H1 (cell line): ENCODE results near the gene PRKCSH. TPM values are rescaled to one million over a fixed set of nuclear protein-coding genes. Genes with fewer than 3 reads are reported as not detected.
"Not testable (repeated sequence)": the region's sequence is repeated elsewhere in the genome, so short reads cannot be mapped to it uniquely, and the experiment has no call there.

Experiments
- CTCF ChIA-PET: fragments of 300-600 bp; sonication (Branson Sonifier 250); formaldehyde crosslinking; loops from one replicate; lab custom pipeline; 2021; ENCODE audit not compliant: partially characterized antibody; lab: Charles Lee
- POLR2A ChIA-PET: fragments of 300-600 bp; sonication (Branson Sonifier 250); formaldehyde crosslinking; loops from one replicate; lab custom pipeline; 2021; ENCODE audit warnings: inconsistent platforms; ENCODE audit not compliant: partially characterized antibody; lab: Charles Lee
- DNase-seq, 2 experiments: peaks; one replicate each; pipeline versions ENCODE4 v3.0.0 to v3.0.0-alpha.2; 2010 to 2022; ENCODE audit warnings: low spot score in 2 of 2, low read depth in 1 of 2, mixed read lengths in 1 of 2
- FAIRE-seq: peaks from 2 replicates; lab custom pipeline; 2011; peaks lifted over from hg19 to GRCh38; lab: Jason Lieb, UNC
- H2AFZ ChIP-seq: 2 replicates; pipeline ENCODE4 v1.8.1; 2012; ENCODE audit warnings: low read length, inconsistent platforms
- H2AK5ac ChIP-seq: 2 replicates; pipeline ENCODE4 v1.6.1; 2013; ENCODE audit warnings: low read depth, low read length
- H2BK120ac ChIP-seq: replicated peaks from 2 replicates; pipeline ENCODE3; 2013; ENCODE audit warnings: low read depth, low read length, inconsistent platforms
- H2BK12ac ChIP-seq: 2 replicates; pipeline ENCODE4 v1.6.1; 2013; ENCODE audit warnings: low read depth, low read length
- H2BK15ac ChIP-seq: 2 replicates; pipeline ENCODE4 v1.6.1; 2013; ENCODE audit warnings: low read length
- H2BK20ac ChIP-seq: 2 replicates; pipeline ENCODE4 v1.6.1; 2013; ENCODE audit warnings: low read length
- H2BK5ac ChIP-seq: 2 replicates; pipeline ENCODE4 v1.6.1; 2013; ENCODE audit warnings: low read depth, low read length
- H3K14ac ChIP-seq: 2 replicates; pipeline ENCODE4 v1.6.1; 2013; ENCODE audit warnings: inconsistent platforms; ENCODE audit not compliant: insufficient read length
- H3K18ac ChIP-seq: 2 replicates; pipeline ENCODE4 v1.6.1; 2013; ENCODE audit warnings: low read length; ENCODE audit errors: extremely low read depth
- H3K23ac ChIP-seq: 2 replicates; pipeline ENCODE4 v1.6.1; 2013; ENCODE audit warnings: inconsistent platforms; ENCODE audit not compliant: insufficient read length
- H3K23me2 ChIP-seq: 2 replicates; pipeline ENCODE4 v1.6.1; 2013; ENCODE audit warnings: low read depth, low read length
- H3K27ac ChIP-seq: 2 replicates; pipeline ENCODE4 v1.6.1; 2011; ENCODE audit warnings: low read depth, low read length, inconsistent platforms
- H3K27me3 ChIP-seq, 4 experiments: replicated peaks in 1 of 4; 1 replicate in 1 of 4; 2 replicates in 3 of 4; pipeline versions ENCODE4 v1.6.1 to v1.8.1; 2011 to 2013; ENCODE audit warnings: low read length in 3 of 4, mild to moderate bottlenecking in 3 of 4, inconsistent platforms in 2 of 4, mixed read lengths in 2 of 4, moderate library complexity in 1 of 4; ENCODE audit not compliant: control insufficient read depth in 3 of 4, insufficient read depth in 3 of 4; ENCODE audit errors: extremely low read depth in 1 of 4
- H3K36me3 ChIP-seq, 4 experiments: 2 replicates each; pipeline versions ENCODE4 v1.6.1 to v1.8.1; 2011 to 2013; ENCODE audit warnings: mild to moderate bottlenecking in 4 of 4, low read length in 3 of 4, moderate library complexity in 2 of 4, control low read depth in 1 of 4, inconsistent platforms in 1 of 4; ENCODE audit not compliant: insufficient read depth in 4 of 4, control insufficient read depth in 2 of 4
- H3K4ac ChIP-seq: replicated peaks from 2 replicates; pipeline ENCODE3; 2013; ENCODE audit warnings: low read length, low read depth, mixed read lengths, inconsistent platforms; ENCODE audit not compliant: insufficient read length
- H3K4me1 ChIP-seq, 4 experiments: replicated peaks in 1 of 4; 1 replicate in 1 of 4; 2 replicates in 3 of 4; pipeline versions ENCODE4 v1.6.1 to v1.8.1; 2011 to 2013; ENCODE audit warnings: low read length in 3 of 4, inconsistent platforms in 2 of 4, mixed read lengths in 1 of 4; ENCODE audit not compliant: insufficient read depth in 4 of 4, control insufficient read depth in 3 of 4
- H3K4me2 ChIP-seq, 2 experiments: 2 replicates each; pipeline versions ENCODE4 v1.6.1 to v1.8.1; 2011 to 2013; ENCODE audit warnings: low read depth in 2 of 2, low read length in 2 of 2, control low read depth in 1 of 2, inconsistent platforms in 1 of 2, mild to moderate bottlenecking in 1 of 2; ENCODE audit not compliant: insufficient read depth in 1 of 2
- H3K4me3 ChIP-seq, 4 experiments: fragments of 200-600, 300-600 bp in 1 of 4; sonication (generic), shearing (Covaris generic), sonication (Bioruptor Twin) in 1 of 4; 2 replicates each; pipeline versions ENCODE4 v1.5.1 to v1.8.1; 2011 to 2016; ENCODE audit warnings: low read length in 4 of 4, low read depth in 3 of 4, control low read depth in 2 of 4, inconsistent platforms in 2 of 4, mild to moderate bottlenecking in 2 of 4, mixed read lengths in 1 of 4, moderate library complexity in 1 of 4; ENCODE audit not compliant: insufficient read depth in 2 of 4; ENCODE audit errors: extremely low read depth in 1 of 4
- H3K56ac ChIP-seq: replicated peaks from 2 replicates; pipeline ENCODE3; 2013; ENCODE audit warnings: low read depth, mild to moderate bottlenecking, mixed read lengths, low read length, inconsistent platforms; ENCODE audit not compliant: insufficient read length
- H3K79me1 ChIP-seq: 2 replicates; pipeline ENCODE4 v1.6.1; 2013; ENCODE audit warnings: low read depth, low read length, control low read depth
- H3K79me2 ChIP-seq, 2 experiments: 2 replicates each; pipeline versions ENCODE4 v1.6.1 to v1.8.1; 2012 to 2013; ENCODE audit warnings: low read length in 2 of 2, mild to moderate bottlenecking in 2 of 2, inconsistent platforms in 1 of 2; ENCODE audit not compliant: insufficient read depth in 2 of 2, control insufficient read depth in 1 of 2
- H3K9ac ChIP-seq, 4 experiments: replicated peaks in 1 of 4; 1 replicate in 1 of 4; 2 replicates in 3 of 4; pipeline versions ENCODE4 v1.6.1 to v1.8.1; 2011 to 2013; ENCODE audit warnings: low read depth in 3 of 4, low read length in 3 of 4, control low read depth in 2 of 4, mild to moderate bottlenecking in 2 of 4, moderate library complexity in 2 of 4, inconsistent platforms in 1 of 4; ENCODE audit errors: extremely low read depth in 1 of 4
- H3K9me3 ChIP-seq, 2 experiments: 2 replicates each; pipeline versions ENCODE4 v1.6.1 to v1.8.1; 2012 to 2013; ENCODE audit warnings: mild to moderate bottlenecking in 2 of 2, moderate library complexity in 2 of 2, control low read depth in 1 of 2, inconsistent platforms in 1 of 2, low read depth in 1 of 2, low read length in 1 of 2, mixed read lengths in 1 of 2; ENCODE audit not compliant: insufficient read depth in 2 of 2
- H4K20me1 ChIP-seq, 2 experiments: replicated peaks in 1 of 2; 2 replicates each; pipeline versions ENCODE3 to v1.8.1; 2011 to 2013; ENCODE audit warnings: inconsistent platforms in 2 of 2, low read length in 2 of 2, mild to moderate bottlenecking in 1 of 2; ENCODE audit not compliant: insufficient read depth in 2 of 2, control insufficient read depth in 1 of 2
- H4K5ac ChIP-seq: 2 replicates; pipeline ENCODE4 v1.6.1; 2013; ENCODE audit warnings: low read length, low read depth, mixed read lengths, inconsistent platforms; ENCODE audit not compliant: insufficient read length
- H4K8ac ChIP-seq: 2 replicates; pipeline ENCODE4 v1.8.0; 2013; ENCODE audit warnings: mild to moderate bottlenecking, moderate library complexity, low read length, inconsistent platforms; ENCODE audit not compliant: insufficient read depth; ENCODE audit errors: extremely low read depth
- H4K91ac ChIP-seq: replicated peaks from 2 replicates; pipeline ENCODE3; 2013; ENCODE audit warnings: low read length, mixed read lengths, inconsistent platforms; ENCODE audit not compliant: insufficient read length
- WGBS, 2 experiments: shearing (Covaris generic) in 1 of 2; methylation state at CpG; one replicate each; pipeline versions ENCODE4 v1.1.6 to v1.1.7; 2013 to 2015; ENCODE audit warnings: low lambda C conversion rate in 2 of 2, mixed read lengths in 2 of 2, inconsistent platforms in 1 of 2, low coverage in 1 of 2, missing lambda C conversion rate in 1 of 2; ENCODE audit not compliant: insufficient replicate concordance in 2 of 2, insufficient coverage in 1 of 2, insufficient read length in 1 of 2; ENCODE audit errors: extremely low coverage in 1 of 2, missing lambda C conversion rate in 1 of 2; 5-methylcytosine and 5-hydroxymethylcytosine counted together
- polyA plus RNA-seq, 7 experiments: library from polyadenylated mRNA; depleted of rRNA in 3 of 7; stranded (reverse) in 5 of 7; unstranded in 2 of 7; fragments of >200 nt in 5 of 7; fragments of 200-250 nt in 2 of 7; gene quantifications; 1 replicate in 5 of 7; 2 replicates in 1 of 7; 4 replicates in 1 of 7; pipeline versions ENCODE4 v1.2.1 to v1.2.3, GENCODE V29; 2011 to 2013; ENCODE audit warnings: missing spikeins in 2 of 7, mixed read lengths in 2 of 7
- total RNA-seq: library from RNA; stranded (reverse); fragmentation: NEBNext Ultra II Directional; extraction: Animal tissue kit (Norgen Biotek cat#: 25700); gene quantifications from 2 replicates; pipeline ENCODE4 v1.2.1, GENCODE V29; 2021

Gene PRKCSH
- total and polyA plus RNA-seq, 2 of the 8 experiments (the other 6 are each of a cell fraction or from before 2014, with no cell fraction given): 97.2 to 337 TPM

DNA sequence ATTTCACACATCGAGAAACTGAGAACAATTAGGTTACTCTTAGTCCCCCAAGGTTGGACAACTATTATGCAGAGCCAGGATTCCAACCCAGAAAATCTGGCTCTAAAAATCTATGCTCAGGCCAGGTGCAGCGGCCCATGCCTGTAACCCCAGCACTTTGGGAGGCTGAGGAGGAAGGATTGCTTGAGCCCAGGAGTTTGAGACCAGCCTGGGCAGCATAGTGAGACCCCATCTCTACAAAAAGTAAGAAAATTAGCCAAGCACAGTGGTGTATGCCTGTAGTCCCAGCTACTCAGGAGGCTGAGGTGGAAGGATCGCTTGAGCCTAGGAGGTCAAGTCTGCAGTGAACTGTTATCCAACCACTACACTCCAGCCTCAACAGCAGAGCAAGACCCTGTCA is 1.9 kb upstream of the PRKCSH start:
- POLR2A ChIA-PET, H2BK5ac ChIP-seq, H4K5ac ChIP-seq: not testable (repeated sequence)

More for the DNA sequence above, 1.9 kb upstream of the PRKCSH start:
- H3K27ac ChIP-seq, H4K20me1 ChIP-seq, H3K4me2 ChIP-seq, H3K4me3 ChIP-seq, H2AFZ ChIP-seq, H4K8ac ChIP-seq, H3K9ac ChIP-seq, H3K18ac ChIP-seq, H3K56ac ChIP-seq, H2BK20ac ChIP-seq, H3K14ac ChIP-seq, DNase-seq, H3K4ac ChIP-seq, H2BK12ac ChIP-seq, H2BK120ac ChIP-seq, H3K79me1 ChIP-seq, H2AK5ac ChIP-seq, H4K91ac ChIP-seq, H3K23me2 ChIP-seq, H3K27me3 ChIP-seq, H2BK15ac ChIP-seq, H3K9me3 ChIP-seq, FAIRE-seq, H3K23ac ChIP-seq: not testable (repeated sequence)
- 88% methylated on average over 3 of the region's 3 CpGs; no CpG with 5 or more reads in 1 of the 2 experiments for WGBS, 2 experiments
- Histone ChIP-seq H3K79me2 (peaks cover 0 to 16% of the 10 kb centered on the region in 2 experiments; a peak in 2 of 4 replicates), H3K4me1 (peaks cover 0 to 13% (median 7%) of the 10 kb centered on the region in 4 experiments; a peak in 5 of 7 replicates), H3K36me3 (peaks cover 9 to 16% (median 12%) of the 10 kb centered on the region in 4 experiments; a peak in 7 of 8 replicates)
- CTCF ChIA-PET: interaction anchor here (0.8 to 13.0 kb wide), 4 partner anchors 12 to 54 kb away, joined by 3 to 192 read pairs (median 8); partner anchors contain the start of genes EPOR and SWSAP1
